ENCODE data around the gene TCEA3.

TCEA3 gene

DNA sequence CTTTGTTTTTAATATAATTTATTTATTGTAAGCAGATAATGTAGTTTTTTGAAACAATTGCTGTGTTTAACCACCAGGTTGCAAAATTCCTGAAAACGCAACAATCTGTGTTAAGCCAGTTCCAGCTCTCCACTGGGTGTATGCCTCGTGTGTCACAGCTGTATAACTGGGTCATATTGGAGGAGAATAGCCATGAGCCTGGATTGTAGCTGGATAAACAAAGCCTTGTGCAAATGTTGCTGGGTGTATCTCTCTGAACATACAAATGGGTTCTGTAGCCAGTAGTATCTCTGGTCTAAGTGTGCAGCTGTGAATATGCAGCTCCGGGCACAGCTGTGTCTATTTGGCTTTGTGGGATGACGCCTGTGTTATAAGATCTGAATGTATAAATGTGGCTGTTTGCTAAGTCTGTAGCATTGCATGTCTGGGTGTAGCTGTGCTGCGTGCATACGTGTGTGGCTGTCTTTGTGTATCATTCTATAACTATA lies 2.8 kb downstream of the TCEA3 start:
- no peak for FAIRE-seq
- TF ChIP-seq POLR2A (IDR thresholded peaks at IDR 0.05; ENCODE audit: low read depth, low read length): no peak
- no peak for DNase-seq (ENCODE audit: insufficient read length, low spot score)

DNA sequence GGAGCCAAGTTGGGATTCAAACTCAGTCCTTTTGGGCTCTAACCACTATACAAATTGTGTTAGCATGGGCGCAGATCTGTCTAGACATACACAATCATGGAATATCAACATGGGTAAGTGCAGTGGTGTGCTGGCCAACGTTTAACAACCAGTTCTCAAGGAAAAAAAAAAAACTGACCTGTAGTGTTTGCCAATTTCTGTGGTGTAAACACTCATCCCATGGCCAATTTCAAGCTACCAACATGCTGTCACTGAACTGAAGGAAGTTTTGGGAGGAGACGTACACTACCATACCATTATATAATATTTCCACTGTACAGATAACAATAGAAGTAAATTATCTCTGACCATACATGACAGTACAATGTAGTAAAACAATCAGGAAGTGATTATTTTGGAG lies 3.2 kb downstream of the TCEA3 start:
- TF ChIP-seq POLR2A (IDR thresholded peaks at IDR 0.05; ENCODE audit: low read depth, low read length): no peak
- FAIRE-seq: no peak

DNA sequence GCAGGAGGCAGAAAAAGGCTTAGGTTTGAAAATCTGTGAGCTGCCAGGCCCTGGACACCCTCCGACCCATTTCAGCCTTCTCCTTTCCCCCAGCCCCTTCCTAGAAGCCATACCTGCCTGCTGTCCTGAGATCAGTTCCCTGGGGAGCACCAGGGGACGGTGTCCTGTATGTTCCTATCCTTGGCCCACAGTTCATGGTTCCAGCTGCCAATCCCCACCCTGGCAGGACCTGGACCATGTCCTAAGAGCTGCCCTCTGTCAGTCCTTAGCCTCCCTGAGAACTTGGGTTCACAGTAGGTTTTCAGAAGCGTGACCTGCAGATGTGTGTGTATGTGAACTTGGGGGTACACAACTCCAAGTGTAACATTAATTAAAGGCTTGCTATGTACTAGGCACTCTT lies 3.8 kb downstream of the TCEA3 start:
- no peak for DNase-seq (ENCODE audit: insufficient read length, low spot score)
- FAIRE-seq: no peak
- no peak for TF ChIP-seq POLR2A (IDR thresholded peaks at IDR 0.05; ENCODE audit: low read depth, low read length)

More for the DNA sequence above, 3.2 kb downstream of the TCEA3 start:
- DNase-seq (ENCODE audit: insufficient read length, low spot score): no peak

DNA sequence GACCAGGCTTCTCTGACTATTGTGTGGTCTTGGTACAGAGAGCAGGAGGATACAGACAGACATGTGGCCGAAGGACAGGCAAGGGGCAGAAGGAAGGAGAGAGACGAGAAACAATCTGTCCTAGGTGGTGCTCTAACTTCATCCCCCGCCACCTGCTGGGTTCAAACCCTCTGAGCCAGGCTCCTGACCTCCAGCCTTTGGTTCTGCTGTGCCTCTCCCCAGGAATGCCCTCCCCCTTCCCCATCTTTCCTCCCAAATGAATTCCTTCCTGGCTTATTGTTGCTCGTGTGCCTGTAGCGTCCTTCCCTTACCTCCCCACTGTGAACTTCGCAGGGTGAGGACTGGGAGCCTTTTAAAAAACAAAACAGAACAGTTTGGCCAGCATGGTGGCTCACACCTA lies 5.4 kb downstream of the TCEA3 start:
- no peak for FAIRE-seq
- no peak for DNase-seq (ENCODE audit: insufficient read length, low spot score)
- no peak for TF ChIP-seq POLR2A (IDR thresholded peaks at IDR 0.05; ENCODE audit: low read depth, low read length)

DNA sequence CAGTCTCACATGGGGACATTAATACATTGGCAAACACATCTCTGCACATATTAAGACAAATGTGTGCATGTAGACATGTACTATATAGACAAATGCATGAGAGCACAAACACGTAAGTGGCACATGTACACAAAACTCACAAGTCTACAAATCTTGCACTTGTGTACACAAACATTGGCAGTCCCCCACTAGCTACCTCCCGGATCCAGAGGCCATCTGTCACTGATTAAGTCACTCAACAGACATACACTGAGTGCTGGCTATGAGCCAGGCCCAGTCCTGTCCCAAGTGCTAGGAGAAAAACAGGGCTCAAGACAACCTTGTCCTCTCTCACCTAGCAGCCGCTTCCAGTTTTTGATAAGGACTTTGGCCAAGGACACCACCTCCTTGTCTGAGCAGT lies 7.0 kb downstream of the TCEA3 start:
- DNase-seq (ENCODE audit: insufficient read length, low spot score) (no peak), FAIRE-seq (no peak)
- no peak for TF ChIP-seq POLR2A (IDR thresholded peaks at IDR 0.05; ENCODE audit: low read depth, low read length)

DNA sequence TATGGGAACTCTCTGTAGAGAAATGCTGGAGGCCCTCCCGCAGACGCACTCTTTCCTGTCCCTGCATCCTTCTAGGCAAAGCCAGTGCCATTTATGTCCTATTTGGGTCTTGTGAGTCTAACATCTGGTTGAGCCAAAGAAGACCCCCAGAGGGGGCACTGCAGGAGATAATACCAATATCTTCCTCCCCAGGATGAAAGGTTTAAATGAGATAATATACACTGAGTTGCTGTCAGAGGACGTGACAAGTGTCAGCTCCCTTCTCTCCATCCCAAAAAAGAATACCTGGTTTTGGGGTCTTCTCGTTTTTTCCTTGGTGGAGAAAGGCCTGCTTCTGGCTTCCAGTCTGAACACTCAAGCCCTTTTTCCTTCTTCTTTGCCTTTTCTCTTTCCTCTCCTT lies 7.6 kb downstream of the TCEA3 start:
- DNase-seq (ENCODE audit: insufficient read length, low spot score) (no peak), FAIRE-seq (no peak)
- TF ChIP-seq POLR2A (IDR thresholded peaks at IDR 0.05; ENCODE audit: low read depth, low read length): no peak

DNA sequence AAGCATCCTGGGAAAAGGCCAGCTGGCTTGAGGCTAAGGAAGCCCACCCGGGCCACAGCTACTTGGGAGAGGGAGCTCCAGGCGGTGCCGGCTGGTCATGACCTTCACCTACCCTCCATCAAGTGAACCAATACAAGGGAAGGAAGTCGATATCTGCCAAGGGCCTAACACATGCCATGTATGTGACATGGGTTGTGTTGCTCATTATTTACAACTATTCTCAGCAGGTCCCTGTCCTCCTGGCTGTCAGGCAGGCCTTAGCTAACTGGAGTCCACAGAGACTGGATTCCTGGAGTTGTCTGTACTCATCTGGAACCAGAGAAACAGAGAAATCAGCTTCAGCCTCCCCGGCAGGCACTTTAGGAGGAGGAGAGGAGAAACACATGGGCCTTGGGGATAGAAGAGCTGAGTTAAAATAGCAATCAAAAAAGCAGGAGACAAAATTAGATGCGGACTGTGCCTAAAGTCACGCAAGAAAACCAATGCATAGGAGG lies 15.7 kb downstream of the TCEA3 start:
- no peak for TF ChIP-seq POLR2A (IDR thresholded peaks at IDR 0.05; ENCODE audit: low read depth, low read length)
- FAIRE-seq (no peak), DNase-seq (ENCODE audit: insufficient read length, low spot score) (no peak)

DNA sequence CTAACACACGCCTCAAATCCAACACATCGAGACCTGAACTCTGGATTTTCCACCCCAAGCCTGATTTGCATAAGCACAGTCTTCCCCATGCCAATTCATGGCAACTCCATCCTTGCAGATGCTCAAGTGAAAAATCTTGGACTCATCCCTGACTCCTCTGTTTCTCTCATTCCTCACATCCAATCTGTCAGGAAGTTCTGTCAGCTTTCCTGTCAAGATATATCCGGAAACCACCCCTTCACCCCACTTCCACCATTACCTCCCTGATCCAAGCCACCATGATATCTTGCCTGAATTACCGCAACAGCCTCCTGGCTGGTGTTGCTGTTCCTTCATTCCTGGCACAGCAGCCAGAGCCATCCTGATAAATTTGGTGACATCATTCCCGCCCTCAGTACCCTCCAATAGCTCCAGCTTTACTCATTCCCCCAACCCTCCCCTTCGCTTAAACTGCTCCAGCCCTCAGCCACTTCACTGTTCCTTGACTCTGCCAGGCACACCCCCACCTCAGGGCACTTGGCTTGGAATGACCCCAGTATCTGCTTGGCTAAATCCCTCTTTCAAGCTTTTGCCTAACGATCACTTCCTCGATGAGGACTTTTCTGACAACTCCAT lies 17.4 kb downstream of the TCEA3 start:
- DNase-seq (ENCODE audit: insufficient read length, low spot score) (no peak), FAIRE-seq (no peak)
- TF ChIP-seq POLR2A (IDR thresholded peaks at IDR 0.05; ENCODE audit: low read depth, low read length): no peak

DNA sequence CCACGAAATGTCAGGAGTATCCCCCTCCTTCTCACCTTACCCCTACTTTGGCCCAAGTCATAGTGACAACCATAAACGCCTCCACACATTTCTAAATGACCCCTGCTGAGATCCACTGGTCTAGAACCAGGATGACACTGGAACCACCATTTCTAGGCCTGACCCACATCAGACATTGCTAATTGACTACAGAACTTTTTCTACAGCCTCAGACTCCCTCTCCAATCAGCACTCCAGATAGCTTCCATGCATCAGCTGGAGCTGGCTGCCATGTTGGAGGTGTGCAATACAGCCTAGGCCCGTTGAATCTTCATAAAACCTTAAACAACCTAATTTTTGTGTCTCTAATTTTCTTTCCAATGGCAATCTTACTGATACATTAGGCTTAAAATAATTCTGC lies 18.6 kb downstream of the TCEA3 start:
- TF ChIP-seq POLR2A (IDR thresholded peaks at IDR 0.05; ENCODE audit: low read depth, low read length): no peak
- DNase-seq (ENCODE audit: insufficient read length, low spot score) (no peak), FAIRE-seq (no peak)

DNA sequence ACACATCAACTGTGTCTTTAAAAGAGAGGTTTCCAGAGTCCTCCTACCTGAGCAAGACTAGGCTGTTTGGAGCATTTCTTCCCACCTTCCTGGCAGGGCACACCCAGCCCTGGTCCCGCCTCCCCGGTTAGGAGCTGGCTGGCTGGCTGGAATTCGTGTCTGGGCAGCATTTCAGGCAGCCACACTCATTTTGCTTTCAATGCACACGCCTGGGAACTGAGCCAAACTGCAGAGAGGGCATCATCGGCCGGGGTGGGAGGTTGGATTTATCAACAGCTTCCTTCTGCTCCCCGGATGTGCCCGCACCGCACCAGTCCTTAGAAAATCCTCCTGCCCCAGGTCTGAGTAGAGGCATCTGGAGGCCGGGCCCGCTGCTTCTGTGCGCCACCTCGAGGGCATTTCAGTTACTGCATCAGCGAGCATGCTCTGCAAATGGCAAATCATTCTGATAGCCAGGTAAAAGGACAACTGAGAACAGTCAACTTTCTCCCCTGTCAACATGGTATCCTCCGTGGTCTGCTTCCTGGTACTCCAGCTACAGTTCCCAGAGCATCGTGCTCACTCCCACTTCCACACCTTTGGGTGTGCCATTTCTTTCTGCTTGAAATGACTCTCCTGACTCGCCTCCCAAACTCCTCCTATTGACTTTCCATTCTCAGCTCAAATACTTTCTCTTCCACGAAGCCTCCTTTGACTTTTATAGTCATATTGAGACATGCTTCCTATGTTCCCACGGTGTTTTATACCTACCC lies 20.6 kb downstream of the TCEA3 start:
- TF ChIP-seq POLR2A (IDR thresholded peaks at IDR 0.05; ENCODE audit: low read depth, low read length): no peak
- FAIRE-seq (peak; percentile 84), DNase-seq (ENCODE audit: insufficient read length, low spot score) (peak; percentile 76)

DNA sequence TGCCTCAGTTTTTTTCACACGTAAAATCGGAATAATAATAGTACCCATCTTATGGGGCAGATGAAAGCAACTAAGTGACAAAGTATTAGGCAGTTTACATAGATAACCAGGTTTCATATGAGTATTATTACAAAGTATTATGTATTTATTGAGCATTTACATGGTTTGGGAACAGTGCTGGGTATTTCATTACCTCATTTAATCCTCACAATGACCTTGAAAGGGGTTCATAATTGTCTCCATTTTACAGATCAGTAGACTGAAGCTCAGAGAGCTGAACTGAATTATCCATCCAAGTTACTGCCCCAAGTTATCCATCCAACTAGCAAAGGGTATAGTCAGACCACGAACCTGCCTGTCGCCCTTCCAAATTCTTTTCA lies 21.2 kb downstream of the TCEA3 start:
- DNase-seq (ENCODE audit: insufficient read length, low spot score): no peak
- FAIRE-seq: no peak
- TF ChIP-seq POLR2A (IDR thresholded peaks at IDR 0.05; ENCODE audit: low read depth, low read length): no peak

DNA sequence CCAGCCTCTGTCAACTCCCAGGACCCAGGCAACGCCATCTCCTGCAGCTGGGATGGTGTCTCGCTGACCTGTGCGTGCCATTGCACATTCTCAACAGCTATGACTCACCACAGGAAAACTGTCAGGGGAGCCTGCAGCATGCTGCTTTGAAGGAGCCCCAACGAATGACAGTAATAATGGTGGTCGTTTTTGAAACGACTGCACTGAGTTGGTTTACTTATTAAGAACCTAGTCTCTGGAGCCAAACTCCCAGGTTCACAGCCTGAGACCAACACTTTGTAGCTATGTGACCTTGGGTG lies 21.6 kb downstream of the TCEA3 start:
- DNase-seq (ENCODE audit: insufficient read length, low spot score): peak; percentile 44
- peak; percentile 15 for FAIRE-seq
- no peak for TF ChIP-seq POLR2A (IDR thresholded peaks at IDR 0.05; ENCODE audit: low read depth, low read length)

DNA sequence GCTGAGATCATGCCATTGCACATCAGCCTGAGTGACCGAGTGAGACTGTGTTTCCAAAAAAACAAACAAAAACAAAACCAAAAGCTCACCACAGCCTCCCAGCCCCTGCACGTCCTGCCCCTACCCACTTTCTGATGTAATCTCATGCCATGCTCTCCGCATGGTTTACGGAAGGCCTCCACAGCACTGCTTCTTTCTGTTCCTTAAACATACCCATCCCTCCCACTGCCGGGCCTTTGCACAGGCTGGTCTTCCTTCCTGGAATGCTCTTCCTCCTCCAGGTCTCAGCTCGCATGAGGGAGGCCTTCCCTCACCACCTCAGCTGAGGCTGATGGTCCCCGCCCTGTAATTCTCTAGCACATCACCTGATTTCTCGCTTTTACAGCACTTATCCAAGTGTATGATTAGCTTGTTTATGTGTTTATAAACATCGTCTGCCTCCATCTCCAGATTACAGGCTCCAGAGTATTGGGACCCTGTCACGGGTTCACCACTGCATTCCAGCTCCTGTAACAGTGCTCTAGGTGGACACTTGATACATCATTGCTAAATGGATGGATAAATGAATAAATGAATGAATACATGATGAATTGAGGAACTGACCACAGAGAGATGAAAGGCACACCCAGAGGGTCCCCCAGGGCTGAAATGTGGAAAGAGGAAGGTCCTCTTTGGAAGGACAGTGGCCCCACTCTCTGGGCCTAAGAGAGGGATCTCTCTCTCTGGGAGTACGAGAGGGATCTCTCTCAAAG lies 22.1 kb downstream of the TCEA3 start:
- DNase-seq (ENCODE audit: insufficient read length, low spot score) (no peak), FAIRE-seq (no peak)

DNA sequence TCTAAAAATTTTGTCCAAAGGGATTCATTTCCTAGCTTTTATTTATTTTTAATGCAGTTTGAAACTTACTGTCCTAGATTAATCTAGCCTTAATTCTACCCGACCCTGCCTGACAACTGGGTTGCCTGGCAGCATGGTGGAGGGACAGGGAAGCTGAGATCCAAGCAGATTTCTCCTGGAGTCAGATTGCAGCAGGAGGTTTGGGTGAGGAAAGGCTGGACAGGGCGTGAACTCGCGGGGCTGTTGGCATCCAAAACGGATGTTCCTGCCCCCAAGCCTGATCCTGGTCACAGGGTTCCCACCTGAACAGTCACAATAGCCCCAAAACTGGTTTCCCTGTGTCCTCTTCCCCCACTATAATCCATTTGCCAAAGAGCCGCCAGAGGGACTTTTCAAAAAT lies 23.2 kb downstream of the TCEA3 start:
- no peak for DNase-seq (ENCODE audit: insufficient read length, low spot score)
- FAIRE-seq: no peak
- no peak for TF ChIP-seq POLR2A (IDR thresholded peaks at IDR 0.05; ENCODE audit: low read depth, low read length)

More for the DNA sequence above, 22.1 kb downstream of the TCEA3 start:
- no peak for TF ChIP-seq POLR2A (IDR thresholded peaks at IDR 0.05; ENCODE audit: low read depth, low read length)
